Brain microvascular endothelial cell (primary cell): Measurements from ENCODE around the gene OR2M7.
"Not testable (repeated sequence)": the region's sequence is repeated elsewhere in the genome, so short reads cannot be mapped to it uniquely, and the experiment has no call there.

Source experiments
- DNase-seq: peaks from one replicate; pipeline ENCODE4 v3.0.0-alpha.2; 2020
- H3K27ac ChIP-seq: fragments of 250-450 bp; sonication (Bioruptor Pico); 2 replicates; pipeline ENCODE4 v1.5.1; 2020; ENCODE audit warnings: mild to moderate bottlenecking, moderate library complexity
- H3K27me3 ChIP-seq: fragments of 250-450 bp; sonication (Bioruptor Pico); replicated peaks from 2 replicates; pipeline ENCODE4 v1.5.1; 2020; ENCODE audit warnings: mild to moderate bottlenecking
- H3K36me3 ChIP-seq: fragments of 250-450 bp; sonication (Bioruptor Pico); replicated peaks from 2 replicates; pipeline ENCODE4 v1.5.1; 2020; ENCODE audit warnings: mild to moderate bottlenecking
- H3K4me3 ChIP-seq: 2 replicates; pipeline ENCODE4 v1.5.1; 2011; ENCODE audit warnings: low read depth, mild to moderate bottlenecking, control low read depth, low read length, moderate library complexity
- in situ Hi-C: cut with HindIII; loops from 2 replicates; pipeline ENCODE4 v1.10.0; 2017; ENCODE audit warnings: low sequenced_read_pairs, low pct_ligation_motif_present
- TF ChIP-seq, protein P1 (sequence below): IDR thresholded peaks from 2 replicates; pipeline ENCODE4 v1.5.1; 2011; ENCODE audit warnings: low read depth, mild to moderate bottlenecking, moderate library complexity, low read length, control low read depth, inconsistent platforms; ENCODE audit errors: missing control alignments

OR2M7 gene

DNA sequence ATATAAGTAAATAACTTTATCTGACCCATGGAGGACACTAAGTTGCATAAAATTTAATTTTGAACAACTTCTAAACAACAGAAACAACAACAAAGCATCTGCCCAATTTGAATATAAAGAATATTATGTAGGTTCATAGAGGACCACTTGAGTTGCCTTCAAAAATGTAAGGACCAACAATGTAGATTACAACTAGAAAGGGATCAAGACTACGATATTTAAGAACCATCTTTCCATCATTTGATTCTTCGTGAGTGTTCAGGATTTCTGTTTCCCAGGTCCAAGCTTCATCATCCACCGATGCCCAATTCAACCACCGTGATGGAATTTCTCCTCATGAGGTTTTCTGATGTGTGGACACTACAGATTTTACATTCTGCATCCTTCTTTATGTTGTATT lies 24.1 kb upstream of the OR2M7 start, which contains the start of gene OR14C36:
OR14C36 (plus strand) TSS at position 301 of the 400 bp plus-strand sequence; CDS start at position 301, 0 bp downstream.
- Histone ChIP-seq H3K4me3 (no peak within 1 kb of the TSS), H3K36me3 (no peaks in the 10 kb centered on the region), H3K27ac (no peak within 1 kb of the TSS), H3K27me3 (no peaks in the 10 kb centered on the region)
- TF ChIP-seq, protein P1, sequence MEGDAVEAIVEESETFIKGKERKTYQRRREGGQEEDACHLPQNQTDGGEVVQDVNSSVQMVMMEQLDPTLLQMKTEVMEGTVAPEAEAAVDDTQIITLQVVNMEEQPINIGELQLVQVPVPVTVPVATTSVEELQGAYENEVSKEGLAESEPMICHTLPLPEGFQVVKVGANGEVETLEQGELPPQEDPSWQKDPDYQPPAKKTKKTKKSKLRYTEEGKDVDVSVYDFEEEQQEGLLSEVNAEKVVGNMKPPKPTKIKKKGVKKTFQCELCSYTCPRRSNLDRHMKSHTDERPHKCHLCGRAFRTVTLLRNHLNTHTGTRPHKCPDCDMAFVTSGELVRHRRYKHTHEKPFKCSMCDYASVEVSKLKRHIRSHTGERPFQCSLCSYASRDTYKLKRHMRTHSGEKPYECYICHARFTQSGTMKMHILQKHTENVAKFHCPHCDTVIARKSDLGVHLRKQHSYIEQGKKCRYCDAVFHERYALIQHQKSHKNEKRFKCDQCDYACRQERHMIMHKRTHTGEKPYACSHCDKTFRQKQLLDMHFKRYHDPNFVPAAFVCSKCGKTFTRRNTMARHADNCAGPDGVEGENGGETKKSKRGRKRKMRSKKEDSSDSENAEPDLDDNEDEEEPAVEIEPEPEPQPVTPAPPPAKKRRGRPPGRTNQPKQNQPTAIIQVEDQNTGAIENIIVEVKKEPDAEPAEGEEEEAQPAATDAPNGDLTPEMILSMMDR = no peak
- DNase-seq = no peak
- in situ Hi-C loops = no loop called here

- in situ Hi-C loops = no loop called here
- no peak overlapping the region for H3K4me3 ChIP-seq
- no peak overlapping the region for H3K27ac ChIP-seq
These were observed 19.1 kb upstream of the OR2M7 start for GRCh38 chr1:248343451-248343850.

GRCh38 chr1:248316796-248317195 lies 7.6 kb downstream of the OR2M7 start:
- Histone ChIP-seq H3K4me3 (no peak overlapping the region), H3K27ac (no peak overlapping the region), H3K27me3 (no peaks in the 10 kb centered on the region), H3K36me3 (no peaks in the 10 kb centered on the region)
- in situ Hi-C loops = no loop called here
- DNase-seq = no peak
- TF ChIP-seq, protein P1 = no peak

More at GRCh38 chr1:248343451-248343850, 19.1 kb upstream of the OR2M7 start:
- no peaks in the 10 kb centered on the region for H3K36me3 ChIP-seq
- DNase-seq = no peak
- TF ChIP-seq, protein P1 = no peak
- no peaks in the 10 kb centered on the region for H3K27me3 ChIP-seq

DNA sequence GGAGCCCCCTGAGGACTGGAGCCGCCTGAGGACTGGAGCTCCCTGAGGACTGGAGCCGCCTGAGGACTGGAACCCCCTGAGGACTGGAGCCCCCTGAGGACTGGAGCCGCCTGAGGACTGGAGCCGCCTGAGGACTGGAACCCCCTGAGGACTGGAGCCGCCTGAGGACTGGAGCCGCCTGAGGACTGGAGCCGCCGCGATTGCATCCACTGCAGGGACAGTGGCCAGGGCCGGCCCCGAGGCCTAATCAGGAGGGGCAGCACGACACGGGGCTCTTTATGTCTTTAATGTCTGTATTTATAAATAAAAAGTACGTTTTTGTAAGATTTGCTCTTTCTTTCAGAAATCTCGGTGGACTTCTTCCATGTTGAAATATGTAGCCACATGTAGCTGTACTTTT lies 17.6 kb downstream of the OR2M7 start:
- H3K4me3 ChIP-seq, H3K27ac ChIP-seq, H3K36me3 ChIP-seq, H3K27me3 ChIP-seq, DNase-seq, in situ Hi-C loops: not testable (repeated sequence)

- in situ Hi-C loops = no loop called here
- Histone ChIP-seq H3K4me3 (no peak overlapping the region), H3K27me3 (no peaks in the 10 kb centered on the region), H3K36me3 (no peaks in the 10 kb centered on the region), H3K27ac (no peak overlapping the region)
- TF ChIP-seq, protein P1 = no peak
- no peak for DNase-seq
These were observed 18.3 kb downstream of the OR2M7 start for GRCh38 chr1:248306103-248306502.

- in situ Hi-C loops, DNase-seq, H3K36me3 ChIP-seq, H3K27ac ChIP-seq, H3K4me3 ChIP-seq, H3K27me3 ChIP-seq: not testable (repeated sequence)
These were observed 18.7 kb downstream of the OR2M7 start for GRCh38 chr1:248305672-248306071.

DNA sequence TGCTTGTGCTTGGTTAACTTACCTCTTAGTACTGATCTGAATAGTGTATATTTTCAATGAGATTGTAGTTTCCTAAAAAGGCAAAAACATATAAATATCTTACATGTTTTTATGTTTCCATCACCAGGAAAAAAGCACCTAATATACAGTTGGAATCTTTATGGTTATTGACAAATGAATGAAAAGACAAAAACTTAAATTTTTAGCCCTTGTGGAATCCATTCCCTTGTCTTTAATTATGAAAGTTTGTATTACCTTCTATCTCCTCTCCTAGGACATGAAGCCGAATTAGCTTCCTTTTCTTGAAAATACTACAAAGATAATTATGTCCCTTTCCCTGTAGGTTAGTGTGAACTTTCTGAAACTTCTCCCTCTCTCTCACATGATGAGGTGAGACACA lies 21.0 kb downstream of the OR2M7 start, which contains the start of gene OR2T12:
OR2T12 (minus strand) TSS at position 101 of the 400 bp plus-strand sequence. CDS start 7,846 bp downstream, outside the sequence.
- in situ Hi-C loops = no loop called here
- no peak for DNase-seq
- H3K27me3 ChIP-seq = no peaks in the 10 kb centered on the region
- TF ChIP-seq, protein P1 = no peak
- no peaks in the 10 kb centered on the region for H3K36me3 ChIP-seq
- no peak within 1 kb of the TSS for H3K27ac ChIP-seq
- H3K4me3 ChIP-seq = no peak within 1 kb of the TSS
